Keratinocyte (primary cell): ENCODE results near the gene SLC51A. TPM values are rescaled to one million over a fixed set of nuclear protein-coding genes. Genes with fewer than 3 reads are reported as not detected.
"Not testable (repeated sequence)": the region's sequence is repeated elsewhere in the genome, so short reads cannot be mapped to it uniquely, and the experiment has no call there.

Experiments
- DNase-seq: peaks from one replicate; pipeline ENCODE4 v3.0.0-alpha.2; 2011; ENCODE audit warnings: low read depth, missing footprints, low spot score
- FAIRE-seq: peaks from 2 replicates; lab custom pipeline; 2011; peaks lifted over from hg19 to GRCh38; lab: Jason Lieb, UNC
- H2AFZ ChIP-seq: 2 replicates; pipeline ENCODE4 v1.6.0; 2012; ENCODE audit warnings: low read length, control low read depth, inconsistent platforms; ENCODE audit not compliant: control insufficient read depth
- H3K27ac ChIP-seq: 2 replicates; pipeline ENCODE4 v1.5.1; 2011; ENCODE audit warnings: low read length; ENCODE audit not compliant: control insufficient read depth, insufficient read depth
- H3K27me3 ChIP-seq: 3 replicates; pipeline ENCODE4 v1.6.0; 2011; ENCODE audit warnings: low read length; ENCODE audit not compliant: control insufficient read depth, insufficient read depth; ENCODE audit errors: extremely low read depth
- H3K36me3 ChIP-seq, 2 experiments: 2 replicates in 1 of 2; 3 replicates in 1 of 2; pipeline ENCODE4 v1.5.1; 2011; ENCODE audit warnings: low read length in 2 of 2, mild to moderate bottlenecking in 1 of 2; ENCODE audit not compliant: control insufficient read depth in 2 of 2, insufficient read depth in 2 of 2; ENCODE audit errors: extremely low read depth in 1 of 2
- H3K4me1 ChIP-seq: 3 replicates; pipeline ENCODE4 v1.5.1; 2011; ENCODE audit warnings: low read length; ENCODE audit not compliant: control insufficient read depth, insufficient read depth; ENCODE audit errors: extremely low read depth
- H3K4me2 ChIP-seq: 3 replicates; pipeline ENCODE4 v1.6.0; 2011; ENCODE audit warnings: low read depth, low read length; ENCODE audit not compliant: control insufficient read depth, insufficient read depth; ENCODE audit errors: extremely low read depth
- H3K4me3 ChIP-seq, 3 experiments: fragments of 200-600 bp in 1 of 3; sonication (generic) in 1 of 3; 2 replicates in 2 of 3; 3 replicates in 1 of 3; pipeline ENCODE4 v1.5.1; 2011 to 2016; ENCODE audit warnings: low read length in 3 of 3, mild to moderate bottlenecking in 3 of 3, control low read depth in 2 of 3, inconsistent platforms in 1 of 3, low read depth in 1 of 3, mixed read lengths in 1 of 3, mixed run types in 1 of 3, moderate library complexity in 1 of 3; ENCODE audit not compliant: control insufficient read depth in 2 of 3, insufficient read depth in 2 of 3; ENCODE audit errors: extremely low read depth in 1 of 3
- H3K79me2 ChIP-seq: 2 replicates; pipeline ENCODE4 v1.6.0; 2012; ENCODE audit warnings: low read length; ENCODE audit not compliant: control insufficient read depth, insufficient read depth
- H3K9ac ChIP-seq: 3 replicates; pipeline ENCODE4 v1.6.0; 2011; ENCODE audit warnings: low read length; ENCODE audit not compliant: control insufficient read depth, insufficient read depth; ENCODE audit errors: extremely low read depth
- H3K9me1 ChIP-seq: 3 replicates; pipeline ENCODE4 v1.6.0; 2011; ENCODE audit warnings: low read length; ENCODE audit not compliant: control insufficient read depth, insufficient read depth; ENCODE audit errors: extremely low read depth
- H3K9me3 ChIP-seq: 2 replicates; pipeline ENCODE4 v1.5.1; 2012; ENCODE audit warnings: low read depth, low read length; ENCODE audit not compliant: control insufficient read depth
- H4K20me1 ChIP-seq: 3 replicates; pipeline ENCODE4 v1.6.0; 2011; ENCODE audit warnings: low read length; ENCODE audit not compliant: control insufficient read depth, insufficient read depth; ENCODE audit errors: extremely low read depth
- CTCF ChIP-seq, 3 experiments: IDR thresholded peaks in 1 of 3; conservative IDR thresholded peaks in 1 of 3; optimal IDR thresholded peaks in 1 of 3; 2 replicates in 2 of 3; 3 replicates in 1 of 3; pipeline versions ENCODE3 to v1.5.1; 2011; ENCODE audit warnings: low read length in 3 of 3, mild to moderate bottlenecking in 3 of 3, moderate library complexity in 2 of 3, control low read depth in 1 of 3, inconsistent platforms in 1 of 3; ENCODE audit not compliant: insufficient read depth in 2 of 3; ENCODE audit errors: extremely low read depth in 1 of 3
- EZH2 ChIP-seq: IDR thresholded peaks from one replicate; pipeline ENCODE4 v1.6.1; 2012; ENCODE audit warnings: inconsistent platforms, mild to moderate bottlenecking, low read length, moderate library complexity
- dilution Hi-C: fragments of 300-500 bp; cut with MboI; formaldehyde crosslinking; loops from one replicate; pipeline ENCODE4 v1.7.0; 2020; ENCODE audit warnings: low sequenced_read_pairs; ENCODE audit not compliant: extremely low pct_ligation_motif_present
- polyA plus RNA-seq, 5 experiments: library from polyadenylated mRNA; depleted of rRNA in 3 of 5; stranded (reverse) in 3 of 5; stranded (forward) in 1 of 5; unstranded in 1 of 5; fragments of >200 nt; gene quantifications; 1 replicate in 1 of 5; 2 replicates in 3 of 5; 3 replicates in 1 of 5; pipeline versions ENCODE4 v1.2.1 to v1.2.3, GENCODE V29; 2011 to 2012; ENCODE audit warnings: missing spikeins in 2 of 5, low read depth in 1 of 5, low replicate concordance in 1 of 5

SLC51A gene
- polyA plus RNA-seq, 1 donor (not counting 4 experiments of a cell fraction or from before 2014, with no cell fraction given): not detected

DNA sequence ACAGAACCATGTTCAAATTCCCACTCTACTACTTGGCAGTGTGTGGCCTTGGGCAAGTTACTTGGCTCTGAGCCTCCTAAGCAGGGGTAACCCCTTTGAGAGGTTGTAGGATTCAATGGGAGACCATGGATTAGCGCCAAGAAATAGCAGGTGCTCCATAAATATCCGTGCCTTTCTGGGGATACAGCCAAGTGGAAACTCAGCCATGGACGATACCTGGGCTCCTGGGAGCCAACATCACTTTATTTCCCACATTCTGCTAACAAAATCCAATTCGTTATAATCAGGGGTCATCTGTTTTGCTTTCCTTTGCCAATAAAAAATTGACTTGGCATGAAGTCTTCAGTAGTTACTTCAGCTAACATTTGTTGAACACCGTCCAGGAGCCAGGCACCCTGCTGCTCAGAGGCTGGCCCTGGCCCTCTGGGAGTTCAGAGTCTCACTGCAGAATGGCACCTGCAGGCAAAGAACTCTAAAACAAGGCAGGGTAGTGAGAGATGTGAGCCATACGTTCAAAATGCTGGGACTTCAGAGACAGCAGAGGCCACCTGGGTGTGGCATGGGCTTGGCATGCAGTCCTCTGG is 47.4 kb upstream of the SLC51A start:
- no peak for TF ChIP-seq EZH2
- TF ChIP-seq CTCF (optimal IDR thresholded peaks at IDR 0.05 in 1 of 3, IDR thresholded peaks at IDR 0.05 in 1 of 3, conservative IDR thresholded peaks at IDR 0.05 in 1 of 3; ENCODE audit: extremely low read depth in 1 of 3, insufficient read depth in 2 of 3, low read length in 3 of 3): no peak
- H3K79me2 ChIP-seq: no peaks in the 10 kb centered on the region
- no peak overlapping the region for H2AFZ ChIP-seq
- no peaks in the 10 kb centered on the region for H3K27me3 ChIP-seq
- H4K20me1 ChIP-seq: no peaks in the 10 kb centered on the region
- H3K36me3 ChIP-seq: no peaks in the 10 kb centered on the region
- no peak overlapping the region for H3K27ac ChIP-seq
- FAIRE-seq (no peak), DNase-seq (no peak)
- no peak overlapping the region for H3K4me2 ChIP-seq
- no peak overlapping the region for H3K4me3 ChIP-seq
- H3K9me3 ChIP-seq: no peaks in the 10 kb centered on the region
- H3K9ac ChIP-seq: no peak overlapping the region
- dilution Hi-C loops: no loop called here
- H3K9me1 ChIP-seq: no peaks in the 10 kb centered on the region
- no peaks in the 10 kb centered on the region for H3K4me1 ChIP-seq

- no peaks in the 10 kb centered on the region for H3K9me1 ChIP-seq
- H3K79me2 ChIP-seq: no peaks in the 10 kb centered on the region
- H3K4me3 ChIP-seq: no peak overlapping the region
- no peaks in the 10 kb centered on the region for H3K27me3 ChIP-seq
- TF ChIP-seq EZH2: no peak
- no peak for TF ChIP-seq CTCF (optimal IDR thresholded peaks at IDR 0.05 in 1 of 3, IDR thresholded peaks at IDR 0.05 in 1 of 3, conservative IDR thresholded peaks at IDR 0.05 in 1 of 3; ENCODE audit: extremely low read depth in 1 of 3, insufficient read depth in 2 of 3, low read length in 3 of 3)
- no peak overlapping the region for H3K9ac ChIP-seq
- H3K4me2 ChIP-seq: no peak overlapping the region
- dilution Hi-C loops: no loop called here
- no peak for DNase-seq
- no peaks in the 10 kb centered on the region for H3K36me3 ChIP-seq
- no peak for FAIRE-seq
- no peaks in the 10 kb centered on the region for H3K9me3 ChIP-seq
- H3K27ac ChIP-seq: no peak overlapping the region
- no peak overlapping the region for H2AFZ ChIP-seq
- no peaks in the 10 kb centered on the region for H3K4me1 ChIP-seq
- H4K20me1 ChIP-seq: no peaks in the 10 kb centered on the region
Measured at GRCh38 chr3:196169836-196170240, 46.5 kb upstream of the SLC51A start.

DNA sequence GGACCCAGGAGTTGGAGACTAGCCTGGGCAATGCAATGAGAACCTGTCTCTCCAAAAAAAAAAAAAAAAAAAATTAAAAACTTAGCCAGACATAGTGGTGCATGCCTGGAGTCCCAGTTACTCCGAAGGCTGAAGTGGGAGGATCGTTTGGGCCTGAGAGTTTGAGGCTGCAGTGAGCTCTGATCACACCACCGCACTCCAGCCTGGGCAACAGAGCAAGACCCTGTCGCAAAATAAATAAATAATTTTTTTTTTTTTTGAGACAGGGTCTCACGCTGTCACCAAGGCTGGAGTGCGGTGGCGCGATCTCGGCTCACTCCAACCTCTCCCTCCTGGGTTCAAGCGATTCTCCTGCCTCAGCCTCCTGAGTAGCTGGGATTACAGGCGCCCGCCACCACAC is 46.0 kb upstream of the SLC51A start:
- H3K27ac ChIP-seq, H3K4me2 ChIP-seq, dilution Hi-C loops, DNase-seq, H3K4me1 ChIP-seq, H3K9me1 ChIP-seq, H2AFZ ChIP-seq, H3K4me3 ChIP-seq, H3K27me3 ChIP-seq, H3K9me3 ChIP-seq, H3K36me3 ChIP-seq, H4K20me1 ChIP-seq, FAIRE-seq, H3K9ac ChIP-seq, H3K79me2 ChIP-seq: not testable (repeated sequence)
